ENCODE data around the gene CXCR4.
A peak's percentile ranks its signal among the peaks of the same experiment; 100 is the strongest.

Gene CXCR4

DNA sequence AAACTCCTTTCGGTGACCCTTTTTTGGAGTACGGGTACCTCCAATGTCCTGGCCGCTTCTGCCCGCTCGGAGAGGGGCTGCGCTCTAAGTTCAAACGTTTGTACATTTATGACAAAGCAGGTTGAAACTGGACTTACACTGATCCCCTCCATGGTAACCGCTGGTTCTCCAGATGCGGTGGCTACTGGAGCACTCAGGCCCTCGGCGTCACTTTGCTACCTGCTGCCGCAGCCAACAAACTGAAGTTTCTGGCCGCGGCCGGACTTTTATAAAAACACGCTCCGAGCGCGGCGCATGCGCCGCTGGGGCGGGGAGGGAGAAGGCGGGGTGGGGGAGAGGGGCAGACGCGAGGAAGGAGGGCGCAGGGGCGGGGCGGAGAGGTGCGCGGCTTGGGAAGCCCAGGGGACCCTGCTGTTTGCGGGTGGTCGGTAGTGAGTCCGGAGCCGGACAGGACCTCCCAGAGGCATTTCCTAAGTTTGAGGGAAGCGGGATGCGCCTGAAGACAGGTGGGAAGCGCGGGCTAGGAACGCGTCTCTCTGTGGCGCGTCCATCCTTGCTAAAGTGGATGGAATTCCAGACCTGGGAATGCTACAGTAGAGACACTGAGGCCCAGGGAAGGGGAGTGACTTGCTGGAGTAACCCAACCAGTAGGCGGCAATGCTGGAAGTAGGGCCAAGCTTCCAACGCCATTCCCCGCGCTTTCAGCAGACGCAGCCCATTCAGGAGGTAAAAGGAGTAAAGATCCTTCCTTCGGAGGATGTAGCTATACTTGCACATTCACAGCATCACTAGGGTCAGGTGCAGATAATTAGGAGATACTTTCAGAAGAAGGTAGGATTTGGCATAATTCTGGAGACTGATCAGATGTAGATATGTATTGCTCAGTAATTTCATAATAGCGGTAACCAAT lies at the start of gene CXCR4:
Gene CXCR4 (minus strand): TSS at position 241 of the 910 bp plus-strand sequence. CDS start 89 bp downstream, at position 152.
- peak; percentile 64 to 75 for DNase-seq (ENCODE audit: low read depth in 2 of 2, low spot score in 1 of 2)

DNA sequence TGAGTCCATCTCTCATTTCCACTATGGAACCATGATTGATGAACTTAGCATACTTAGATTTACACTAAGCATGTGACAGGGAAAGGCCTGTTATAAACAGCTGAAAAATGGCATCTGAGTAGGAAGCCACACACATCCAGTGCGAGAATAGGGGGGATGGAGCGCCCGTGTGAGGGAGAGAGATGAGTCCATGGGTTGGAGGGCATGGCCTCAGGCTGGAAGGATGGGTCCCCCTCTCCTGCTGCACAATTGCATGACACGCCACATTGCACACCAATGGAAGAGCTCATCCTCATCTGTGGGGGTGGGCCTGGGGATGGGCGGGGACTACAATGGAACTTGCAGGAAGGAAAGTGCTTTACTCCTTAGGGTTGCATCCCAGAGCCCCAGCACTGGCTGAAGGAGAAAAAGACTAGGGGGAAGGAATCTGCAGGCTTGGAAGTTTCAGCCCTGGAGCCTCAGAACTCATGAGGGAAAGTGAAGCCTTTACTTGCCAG lies 46.4 kb upstream of the CXCR4 start:
- DNase-seq (ENCODE audit: low read depth in 2 of 2, low spot score in 1 of 2): no peak

DNA sequence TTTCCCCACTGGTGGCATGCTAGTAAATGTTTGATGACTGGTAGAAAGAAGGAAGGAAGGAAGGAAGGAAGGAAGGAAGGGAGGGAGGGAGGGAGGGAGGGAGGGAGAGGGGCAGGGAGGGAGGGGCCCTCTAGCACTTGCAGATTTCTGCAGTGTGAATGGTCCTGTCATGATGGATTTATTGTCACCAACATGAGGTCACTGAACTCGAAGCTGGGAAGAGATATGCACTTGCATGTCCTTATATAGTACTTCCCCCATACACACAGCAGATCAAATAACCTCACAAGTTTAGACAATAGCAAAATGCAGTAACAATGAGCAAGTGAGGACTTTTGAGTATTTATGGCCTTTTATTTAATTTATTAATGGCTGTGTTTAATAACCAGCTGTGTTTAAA lies 44.5 kb upstream of the CXCR4 start:
- DNase-seq (ENCODE audit: low read depth in 2 of 2, low spot score in 1 of 2): no peak

GRCh38 chr2:136156411-136156810 lies 38.5 kb upstream of the CXCR4 start:
- no peak for DNase-seq (ENCODE audit: low read depth in 2 of 2, low spot score in 1 of 2)

DNA sequence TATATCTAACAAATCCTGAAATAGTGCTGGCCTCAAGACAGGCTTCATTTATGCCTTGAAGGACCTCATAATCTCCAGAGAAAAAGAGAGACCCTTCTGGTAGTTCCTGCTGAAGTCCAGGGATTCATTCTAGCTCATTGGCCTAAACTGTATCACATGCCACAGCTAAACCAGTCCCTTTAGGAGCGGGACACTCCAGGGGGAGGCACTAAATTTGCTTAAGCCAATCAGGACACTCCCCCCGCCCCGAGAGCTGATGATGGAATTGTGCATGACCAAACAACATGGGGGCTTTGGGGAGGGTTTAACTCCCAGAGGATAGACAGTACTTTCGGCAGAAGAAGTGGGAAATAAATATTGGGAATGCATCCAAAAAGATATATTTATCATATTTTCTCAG lies 36.4 kb upstream of the CXCR4 start:
- DNase-seq (ENCODE audit: low read depth in 2 of 2, low spot score in 1 of 2): no peak

- DNase-seq (ENCODE audit: low read depth in 2 of 2, low spot score in 1 of 2): no peak
These were observed 33.3 kb upstream of the CXCR4 start for GRCh38 chr2:136151021-136151971.

DNA sequence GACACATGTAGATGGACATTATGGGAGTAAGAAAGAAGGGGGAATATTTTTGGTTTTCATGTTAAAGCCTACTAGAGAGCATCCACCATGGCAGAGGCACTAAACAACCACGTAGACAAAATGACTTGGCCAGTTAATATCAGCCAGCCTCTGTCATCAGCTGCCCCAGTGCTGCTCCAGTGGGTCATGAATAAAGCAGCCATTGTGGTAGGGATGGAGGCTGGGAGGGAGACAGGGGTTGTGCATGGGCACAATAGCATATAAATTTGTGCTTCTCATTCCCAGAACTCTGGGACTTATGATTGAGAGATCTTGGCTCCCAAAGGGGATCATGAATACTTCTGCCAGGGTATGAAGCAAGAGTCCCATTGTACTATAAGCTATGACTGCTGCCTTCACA lies 31.1 kb upstream of the CXCR4 start:
- no peak for DNase-seq (ENCODE audit: low read depth in 2 of 2, low spot score in 1 of 2)

DNA sequence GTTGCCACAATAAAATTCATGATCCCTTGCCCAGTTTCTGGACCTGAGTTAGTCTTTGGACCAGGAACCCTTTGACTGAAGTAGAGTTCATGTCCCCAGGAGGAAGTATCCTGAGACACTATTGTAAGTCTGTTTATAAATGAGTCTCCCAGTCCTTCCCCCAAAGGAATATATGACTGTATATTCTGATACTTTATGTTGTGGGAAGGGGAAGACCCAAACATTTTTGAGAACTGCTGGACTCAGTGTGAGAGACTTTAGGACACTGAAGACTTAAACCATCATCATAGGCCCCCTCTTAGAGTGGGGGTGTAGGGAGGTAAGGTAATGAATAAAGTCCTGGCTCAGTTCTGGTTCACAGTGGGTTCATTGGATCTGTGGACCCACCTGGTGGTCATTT lies 28.6 kb upstream of the CXCR4 start:
- no peak for DNase-seq (ENCODE audit: low read depth in 2 of 2, low spot score in 1 of 2)

- DNase-seq (ENCODE audit: low read depth in 2 of 2, low spot score in 1 of 2): no peak
These were observed 25.9 kb upstream of the CXCR4 start for GRCh38 chr2:136143603-136144451.

GRCh38 chr2:136141510-136142149 lies 23.7 kb upstream of the CXCR4 start:
- no peak for DNase-seq (ENCODE audit: low read depth in 2 of 2, low spot score in 1 of 2)

GRCh38 chr2:136139631-136140030 lies 21.7 kb upstream of the CXCR4 start:
- DNase-seq (ENCODE audit: low read depth in 2 of 2, low spot score in 1 of 2): no peak

GRCh38 chr2:136137982-136138381 lies 20.0 kb upstream of the CXCR4 start:
- no peak for DNase-seq (ENCODE audit: low read depth in 2 of 2, low spot score in 1 of 2)

DNA sequence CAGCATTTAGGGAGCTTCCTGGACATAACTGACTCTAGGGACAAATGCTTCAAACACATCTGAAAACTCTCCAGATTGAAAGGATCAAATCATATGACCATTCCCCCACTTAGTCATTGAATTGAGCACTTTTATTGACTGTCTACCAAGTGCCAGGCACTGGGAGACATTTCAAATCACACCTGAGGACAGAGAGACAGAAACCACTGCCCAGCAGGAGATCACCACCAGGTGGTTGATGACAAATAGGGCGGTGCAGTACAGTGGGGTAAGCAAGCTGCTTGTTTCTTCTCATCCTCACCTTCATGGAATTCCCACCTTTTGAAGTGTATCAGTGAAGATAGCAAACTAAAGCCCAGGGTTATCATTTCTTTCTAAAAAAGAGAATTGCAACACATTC lies 19.0 kb upstream of the CXCR4 start:
- no peak for DNase-seq (ENCODE audit: low read depth in 2 of 2, low spot score in 1 of 2)

GRCh38 chr2:136135921-136136906 lies 18.3 kb upstream of the CXCR4 start:
- DNase-seq (ENCODE audit: low read depth in 2 of 2, low spot score in 1 of 2): no peak

DNA sequence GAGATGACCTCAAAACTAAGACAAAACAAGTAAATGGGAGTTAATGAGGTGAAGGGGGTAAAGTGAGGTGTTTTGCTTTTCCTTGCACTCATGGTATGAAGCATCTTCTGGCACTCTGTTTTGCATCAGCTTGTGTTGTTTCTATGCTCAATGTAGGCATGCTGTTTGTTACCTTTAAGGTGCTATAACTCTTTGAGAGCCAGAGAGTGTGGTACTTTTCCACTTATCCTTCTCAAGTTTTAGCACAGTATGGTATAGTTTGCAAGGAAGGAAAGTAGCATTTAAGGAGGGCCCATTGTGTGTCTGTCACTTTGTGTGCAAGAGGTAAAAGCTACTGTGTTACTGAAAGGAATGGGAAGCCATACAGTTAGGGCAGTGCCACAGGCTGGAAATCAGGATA lies 17.5 kb upstream of the CXCR4 start:
- no peak for DNase-seq (ENCODE audit: low read depth in 2 of 2, low spot score in 1 of 2)

- no peak for DNase-seq (ENCODE audit: low read depth in 2 of 2, low spot score in 1 of 2)
These were observed 16.2 kb upstream of the CXCR4 start for GRCh38 chr2:136134126-136134525.

DNA sequence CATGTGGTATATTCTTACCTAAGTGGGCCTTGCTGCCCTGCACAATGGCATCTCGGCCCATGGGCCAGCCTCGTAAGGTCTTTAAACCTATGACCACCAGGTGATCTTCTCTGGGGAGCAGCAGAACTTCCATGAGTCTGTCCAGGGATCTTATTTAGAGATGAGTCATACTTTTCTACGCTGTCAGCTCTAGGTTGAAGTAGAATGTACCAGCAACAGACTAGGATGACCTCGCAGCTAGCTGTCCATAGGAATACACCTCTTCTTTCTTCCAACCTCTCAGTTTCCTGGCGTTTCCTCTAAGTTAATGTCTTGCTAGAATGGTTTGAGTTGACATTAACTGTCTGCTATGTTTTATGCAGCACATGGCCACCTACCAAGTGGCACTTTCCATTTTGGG lies 15.6 kb upstream of the CXCR4 start:
- DNase-seq (ENCODE audit: low read depth in 2 of 2, low spot score in 1 of 2): no peak

DNA sequence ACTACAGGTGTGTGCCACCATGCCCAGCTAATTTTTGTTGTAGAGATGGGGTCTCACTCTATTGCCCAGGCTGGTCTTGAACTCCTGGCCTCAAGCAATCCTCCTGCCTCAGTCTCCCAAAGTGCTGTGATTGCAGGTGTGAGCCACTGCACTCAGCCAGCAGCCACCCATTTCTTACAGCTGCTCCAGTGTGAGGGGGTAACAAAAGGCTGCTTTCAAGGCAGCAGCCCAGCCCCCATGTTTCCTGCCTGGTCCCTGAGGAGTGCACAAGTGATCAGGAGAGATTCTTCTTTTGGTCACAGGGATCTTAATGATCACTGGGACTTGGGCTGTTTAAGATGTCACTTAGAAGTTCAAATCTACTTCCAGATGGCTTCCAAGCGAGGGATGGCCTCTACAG lies 15.2 kb upstream of the CXCR4 start:
- DNase-seq (ENCODE audit: low read depth in 2 of 2, low spot score in 1 of 2): no peak

GRCh38 chr2:136132825-136133155 lies 14.8 kb upstream of the CXCR4 start:
- DNase-seq (ENCODE audit: low read depth in 2 of 2, low spot score in 1 of 2): no peak
